Erythroblast (primary cell): ENCODE data around the gene NTN1.
"Not testable (repeated sequence)": the region's sequence is repeated elsewhere in the genome, so short reads cannot be mapped to it uniquely, and the experiment has no call there.

ENCODE experiments used
- DNase-seq, 2 experiments: peaks; one replicate each; lab custom pipeline; 2025; lab: John Stamatoyannopoulos, UW
- GATA1 ChIP-seq: IDR thresholded peaks from 2 replicates; pipeline ENCODE4 v1.6.1; 2011; ENCODE audit warnings: low read depth, mild to moderate bottlenecking, control low read depth, low read length, moderate library complexity
- POLR2A ChIP-seq: IDR thresholded peaks from 2 replicates; pipeline ENCODE4 v1.6.1; 2011; ENCODE audit warnings: mild to moderate bottlenecking, low read length

Gene NTN1

DNA sequence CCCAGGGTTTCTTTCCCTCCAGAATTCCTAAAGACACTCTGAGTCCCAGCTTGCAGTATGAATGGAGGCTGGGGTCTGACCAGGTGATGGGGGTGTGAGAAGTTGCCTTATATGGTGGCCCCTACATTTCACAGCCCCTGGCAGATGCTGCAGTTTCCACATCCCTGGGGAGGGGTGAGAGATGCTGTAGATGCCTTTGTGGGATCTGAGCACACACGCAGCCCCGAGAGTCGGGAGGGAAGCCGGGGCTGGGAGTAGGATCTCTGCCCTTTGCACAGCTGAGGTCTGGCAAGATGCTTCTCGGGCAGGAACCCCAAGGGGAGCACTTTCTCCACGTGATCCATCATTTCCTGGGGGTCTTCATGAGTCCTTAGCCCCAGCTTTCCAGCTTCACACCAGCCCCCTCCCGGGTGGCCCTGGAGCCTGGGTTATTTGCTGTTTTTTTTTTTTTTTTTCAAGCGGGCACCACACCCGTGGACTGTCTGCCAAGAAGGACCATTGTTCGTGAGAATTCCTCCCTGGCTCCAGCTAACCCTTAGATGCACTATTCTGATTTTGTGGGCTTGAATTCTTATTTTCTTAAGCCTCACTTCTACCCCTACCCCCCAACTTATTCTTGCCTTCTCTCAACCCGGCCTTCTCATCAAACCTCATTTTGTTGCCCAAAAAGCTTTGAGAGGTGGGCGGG is 50.6 kb downstream of the NTN1 start:
- no peak for TF ChIP-seq GATA1
- no peak for TF ChIP-seq POLR2A

DNA sequence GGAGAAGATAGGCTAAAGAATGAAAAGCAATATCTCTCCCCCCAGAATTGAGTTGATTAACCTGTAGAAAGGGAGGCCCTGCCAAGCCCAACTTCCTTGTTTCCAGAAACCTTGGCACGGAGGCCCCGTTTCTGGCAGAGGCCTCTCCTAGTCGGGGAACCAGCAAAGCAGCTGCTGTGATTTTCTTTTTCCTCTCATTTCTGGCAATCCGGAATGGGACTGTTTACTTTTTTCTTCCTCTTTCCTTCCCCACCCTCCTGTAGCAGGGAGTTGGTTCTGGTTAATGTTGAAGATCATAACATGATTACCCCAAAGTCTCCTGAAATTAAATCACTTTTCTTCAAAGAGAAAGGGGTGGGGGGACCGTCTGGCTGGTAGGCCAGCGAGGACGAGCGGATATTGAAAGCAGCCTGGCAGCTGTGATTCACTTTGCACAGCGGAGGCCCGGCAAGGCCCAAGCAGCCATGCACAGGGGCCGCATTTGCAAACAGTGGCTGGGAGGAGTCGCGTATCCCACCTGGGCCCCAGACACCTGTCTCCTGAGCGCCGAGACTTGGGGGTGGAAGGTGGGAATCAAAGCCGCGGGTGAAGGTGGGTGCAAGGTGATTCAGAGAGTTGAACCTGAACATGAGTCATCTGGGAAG is 51.5 kb downstream of the NTN1 start:
- TF ChIP-seq POLR2A = no peak
- TF ChIP-seq GATA1 = no peak

More for the DNA sequence above, 50.6 kb downstream of the NTN1 start:
- DNase-seq = no peak

DNA sequence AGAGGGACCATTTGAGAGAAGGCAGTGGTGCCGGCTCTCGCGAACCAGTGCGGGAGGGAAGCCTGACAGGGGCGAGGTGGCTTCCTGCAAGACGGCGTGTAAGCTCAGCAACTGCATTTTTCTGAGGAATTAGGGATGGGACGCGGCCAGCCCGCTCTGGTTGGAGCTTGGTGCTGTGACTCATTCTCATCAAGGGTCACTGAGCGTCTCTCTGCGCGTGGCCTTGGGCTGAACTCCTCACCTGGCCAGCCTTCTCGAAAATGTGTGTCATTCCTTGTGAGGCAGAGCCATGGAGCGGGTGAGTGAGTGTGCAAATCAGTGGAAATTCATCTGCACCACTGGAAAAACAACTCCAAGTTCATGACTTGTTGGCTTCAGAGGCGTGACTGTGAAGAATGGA is 52.8 kb downstream of the NTN1 start:
- TF ChIP-seq POLR2A (no peak), GATA1 (no peak)
- no peak for DNase-seq

More for the DNA sequence above, 51.5 kb downstream of the NTN1 start:
- DNase-seq = no peak

DNA sequence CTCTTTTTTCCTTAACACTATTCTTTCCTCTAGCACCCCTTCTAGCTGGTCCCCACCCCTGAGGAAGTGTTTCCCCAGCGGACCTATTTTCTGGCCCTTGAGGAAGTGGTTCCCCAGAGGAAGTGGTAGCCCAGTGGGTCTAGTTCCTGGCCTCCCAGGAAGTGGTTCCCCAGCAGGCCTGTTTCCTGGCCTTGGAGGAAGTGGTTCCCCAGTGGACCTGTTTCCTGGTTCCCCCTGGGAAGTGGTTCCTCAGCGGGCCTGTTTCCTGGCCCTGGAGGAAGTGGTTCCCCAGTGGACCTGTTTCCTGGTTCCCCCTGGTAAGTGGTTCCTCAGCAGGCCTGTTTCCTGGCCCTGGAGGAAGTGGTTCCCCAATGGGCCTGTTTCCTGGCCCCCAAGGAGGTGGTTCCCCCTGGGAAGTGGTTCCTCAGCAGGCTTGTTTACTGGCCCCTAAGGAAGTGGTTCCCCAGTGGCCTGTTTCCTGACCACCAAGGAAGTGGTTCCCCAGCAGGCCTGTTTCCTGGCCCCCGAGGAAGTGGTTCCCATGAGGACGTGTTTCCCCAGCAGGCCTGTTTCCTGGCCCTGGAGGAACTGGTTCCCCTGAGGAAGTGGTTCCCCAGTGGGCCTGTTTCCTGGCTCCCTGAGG is 58.3 kb downstream of the NTN1 start:
- no peak for TF ChIP-seq GATA1
- DNase-seq = no peak

DNA sequence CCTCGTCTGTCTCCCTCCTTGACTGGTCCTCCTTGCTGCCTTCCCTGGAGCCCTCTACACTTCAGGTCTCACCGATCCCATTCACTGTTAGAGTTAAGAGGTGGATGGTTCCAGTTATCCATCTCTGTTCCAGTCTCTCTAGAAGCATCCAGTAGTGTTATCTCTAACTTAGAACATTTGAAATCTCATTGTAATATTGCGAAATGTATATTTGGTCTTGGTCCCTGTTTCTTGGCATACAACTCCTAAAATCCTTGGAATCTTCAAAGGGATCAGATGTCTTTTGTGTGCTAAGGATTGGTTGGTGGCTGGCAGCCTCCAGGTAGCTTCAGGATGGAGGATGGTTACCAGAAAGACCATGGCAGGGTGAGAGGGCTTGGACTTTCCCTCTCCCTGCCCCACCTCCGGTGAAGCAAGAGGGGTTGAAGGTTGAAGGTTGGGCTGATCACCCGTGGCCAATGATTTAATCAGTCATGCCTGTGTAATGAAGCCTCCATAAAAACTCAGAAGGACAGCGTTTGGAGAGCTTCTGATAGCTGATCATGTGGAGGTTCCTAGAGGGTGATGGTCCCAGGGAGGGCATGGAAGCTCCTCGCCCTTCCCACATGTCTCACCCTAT is 59.1 kb downstream of the NTN1 start:
- TF ChIP-seq GATA1 (no peak), POLR2A (no peak)
- no peak for DNase-seq

DNA sequence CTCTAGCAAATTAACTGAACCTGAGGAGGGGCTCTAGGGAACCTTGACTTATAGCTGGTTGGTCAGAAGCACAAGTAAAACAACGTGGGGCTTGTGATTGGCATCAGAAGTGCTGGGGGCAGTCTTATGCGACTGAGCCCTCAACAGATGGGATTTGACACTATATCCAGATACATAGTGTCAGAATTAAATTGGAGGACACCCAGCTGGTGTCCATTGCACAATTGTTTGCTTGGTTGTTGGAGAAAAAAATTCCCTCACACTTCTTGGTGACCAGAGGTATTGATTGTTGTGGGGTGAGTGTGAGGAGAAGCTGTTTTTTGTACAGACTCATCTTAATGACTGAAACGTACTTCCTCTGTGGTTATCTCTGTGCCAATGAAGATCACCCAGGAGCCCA is 59.7 kb downstream of the NTN1 start:
- TF ChIP-seq GATA1 (no peak), POLR2A (no peak)
- no peak for DNase-seq

DNA sequence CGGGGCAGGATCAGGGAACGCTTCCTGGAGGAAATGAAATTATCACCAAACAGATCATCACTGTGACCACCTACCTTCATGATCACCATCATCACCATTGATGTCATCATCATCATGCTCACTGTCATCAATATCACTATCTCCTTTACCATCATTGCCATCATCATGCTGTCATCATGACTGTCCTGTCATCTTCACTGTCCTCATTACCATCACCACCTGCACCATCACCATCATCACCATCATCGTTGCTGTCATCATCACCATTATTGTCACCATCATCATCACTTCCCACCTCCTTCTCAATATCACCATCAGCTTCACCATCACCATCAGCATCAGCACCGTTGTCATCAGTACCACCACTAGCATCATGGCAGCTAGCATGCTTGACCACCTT is 65.3 kb downstream of the NTN1 start:
- DNase-seq = no peak
- TF ChIP-seq POLR2A (no peak), GATA1 (no peak)

DNA sequence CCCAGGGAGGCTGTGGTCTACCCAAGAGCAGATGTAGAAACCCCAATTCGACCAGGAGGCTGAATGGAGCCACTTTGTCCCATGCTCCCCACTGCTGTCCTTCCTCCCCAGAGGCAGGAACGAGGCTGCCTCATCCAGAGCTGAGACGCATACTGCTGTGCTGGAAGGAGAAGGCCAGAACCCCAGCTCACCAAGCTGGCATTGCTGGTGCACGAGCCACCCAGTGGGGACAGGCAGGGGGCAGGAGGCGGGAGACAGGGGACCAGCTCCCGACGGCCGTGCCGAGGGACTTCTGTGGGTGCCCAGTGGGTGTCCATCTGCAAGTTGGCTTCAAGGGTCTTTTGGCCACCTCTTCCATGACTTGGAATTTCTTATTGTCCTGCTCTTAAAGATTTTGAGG is 66.6 kb downstream of the NTN1 start:
- no peak for DNase-seq
- no peak for TF ChIP-seq GATA1
- no peak for TF ChIP-seq POLR2A

DNA sequence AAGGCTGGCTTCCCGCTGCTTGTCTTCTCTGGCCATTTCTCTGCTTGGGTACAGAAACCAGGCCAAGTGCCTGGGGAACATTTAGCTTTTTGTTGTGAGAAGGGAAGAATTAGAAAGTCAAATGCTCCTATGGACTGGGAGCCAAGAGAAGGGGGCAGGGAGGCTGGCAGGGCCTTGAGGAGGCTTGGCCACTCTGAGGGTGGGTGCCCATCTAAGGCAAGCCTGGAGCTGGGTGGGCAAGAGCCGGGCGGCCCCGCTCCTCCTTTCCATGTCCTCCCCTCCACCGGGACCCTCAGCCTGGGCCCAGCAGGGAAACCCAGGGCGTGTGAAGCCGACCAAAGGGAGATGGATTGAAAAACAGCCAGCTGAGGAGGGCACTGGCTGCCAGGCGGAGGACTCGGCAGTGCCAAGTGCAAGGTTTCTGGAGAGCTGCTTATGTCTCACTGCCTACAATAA is 69.4 kb downstream of the NTN1 start:
- TF ChIP-seq POLR2A (no peak), GATA1 (no peak)
- DNase-seq = no peak

DNA sequence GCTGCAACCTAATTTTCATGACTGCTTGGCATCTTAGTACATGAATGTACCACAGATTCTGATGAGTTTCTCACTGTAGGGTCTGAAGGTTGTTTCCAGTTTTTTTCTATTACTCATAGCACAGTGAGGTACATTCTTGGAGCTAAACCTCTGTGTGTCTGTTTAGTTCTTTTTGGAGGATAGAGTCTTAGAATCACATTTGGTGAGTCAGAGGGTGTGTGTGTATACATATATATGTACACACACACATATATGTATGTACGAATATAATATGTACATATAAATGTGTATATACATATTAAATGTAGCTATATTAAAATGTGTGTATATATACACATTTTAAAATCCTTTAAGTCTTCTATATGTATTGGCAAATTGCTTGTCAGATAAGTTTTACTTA is 72.9 kb downstream of the NTN1 start:
- DNase-seq = no peak
- TF ChIP-seq POLR2A (no peak), GATA1 (no peak)

DNA sequence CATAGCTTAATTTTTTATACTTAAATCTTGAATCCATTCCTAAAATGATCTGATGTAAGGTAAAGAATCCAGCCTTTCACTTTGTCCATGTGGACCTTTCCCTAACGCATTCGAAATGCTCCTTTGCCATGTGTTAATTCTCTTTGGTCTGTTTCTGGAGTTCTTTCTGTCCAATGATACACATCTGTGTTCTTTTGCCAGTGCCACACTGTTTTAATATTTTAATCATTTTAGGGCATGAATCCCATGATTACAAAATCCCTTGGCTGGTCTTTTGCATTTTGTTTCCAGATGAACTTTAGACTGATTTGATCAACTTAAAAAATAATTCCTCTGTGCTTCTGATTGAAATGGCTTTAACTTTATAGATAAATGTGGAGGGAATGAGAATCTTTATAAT is 74.1 kb downstream of the NTN1 start:
- no peak for TF ChIP-seq POLR2A
- no peak for TF ChIP-seq GATA1
- no peak for DNase-seq

DNA sequence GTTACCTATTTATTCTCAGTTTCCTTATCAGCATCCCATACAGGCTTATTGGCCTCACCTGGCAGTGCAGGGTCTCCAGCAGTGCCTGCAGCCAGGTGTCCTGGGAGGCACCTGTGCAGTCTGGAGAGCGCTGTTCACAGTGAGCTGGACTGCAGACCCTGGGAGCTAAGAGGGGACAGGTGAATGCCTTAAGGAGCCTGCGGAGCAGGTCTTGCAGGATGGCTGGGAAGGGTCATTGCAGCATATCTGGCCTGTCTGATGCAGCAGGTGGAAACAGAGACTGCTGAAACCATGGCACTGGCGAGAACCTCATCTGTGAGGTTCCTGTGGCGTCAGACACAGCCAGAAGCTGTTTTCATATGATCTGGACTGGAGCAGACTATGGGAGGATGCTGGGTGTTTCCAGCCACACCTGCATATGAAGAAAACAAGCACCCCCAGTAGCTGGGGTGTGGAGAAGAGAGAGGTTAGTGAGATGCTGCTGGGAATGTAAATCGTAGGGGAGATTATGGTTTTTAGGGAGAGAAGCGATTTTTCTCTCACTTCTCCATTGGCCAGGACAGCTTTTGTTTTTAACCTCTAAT is 77.0 kb downstream of the NTN1 start:
- no peak for DNase-seq
- TF ChIP-seq GATA1 (no peak), POLR2A (no peak)

DNA sequence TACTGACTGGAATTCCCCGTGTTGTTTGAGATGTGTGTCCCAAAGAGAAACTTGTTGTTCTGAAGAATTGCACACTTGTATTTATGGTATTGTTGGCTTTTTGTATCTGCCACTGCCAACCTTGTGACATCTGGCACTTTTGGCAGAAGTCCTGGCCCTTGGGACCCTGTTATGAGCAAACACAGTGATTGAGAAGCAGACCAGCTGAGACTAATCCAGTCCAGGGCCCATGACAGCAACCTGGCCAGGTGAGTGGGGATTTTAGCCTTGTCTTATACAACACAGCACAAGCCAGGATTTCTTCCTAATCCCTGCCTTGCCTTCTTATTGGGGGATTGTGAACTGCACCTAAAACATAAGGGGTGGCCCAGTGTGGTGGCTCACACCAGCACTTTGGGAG is 80.0 kb downstream of the NTN1 start:
- no peak for TF ChIP-seq GATA1
- no peak for TF ChIP-seq POLR2A
- no peak for DNase-seq

DNA sequence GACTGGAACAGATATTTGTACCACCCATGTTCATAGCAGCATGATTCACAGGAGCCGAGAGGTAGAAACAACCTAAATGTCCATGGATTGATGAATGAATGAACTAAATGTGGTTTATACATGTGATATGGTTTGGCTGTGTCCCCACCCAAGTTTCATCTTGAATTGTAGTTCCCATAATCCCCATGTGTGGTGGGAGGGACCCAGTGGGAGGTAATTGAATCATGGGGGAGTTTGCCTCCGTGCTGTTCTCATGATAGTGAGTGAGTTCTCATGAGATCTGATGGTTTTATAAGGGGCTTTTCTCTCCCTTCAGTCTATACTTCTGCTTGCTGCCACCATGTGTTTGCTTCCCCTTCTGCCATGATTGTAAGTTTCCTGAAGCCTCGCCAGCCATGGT is 81.9 kb downstream of the NTN1 start:
- not testable (repeated sequence) for DNase-seq
